Measurements from ENCODE around the gene LSM12.
"Not testable (repeated sequence)": the region's sequence is repeated elsewhere in the genome, so short reads cannot be mapped to it uniquely, and the experiment has no call there.

Gene LSM12

GRCh38 chr17:44066204-44066930 is at the start of gene LSM12:
TSS of gene LSM12 (minus strand) at chr17:44066671. CDS start at chr17:44066587, 84 bp downstream.
- peak; percentile 55 to 87 for DNase-seq (ENCODE audit: extremely low read depth in 1 of 2, low read depth in 1 of 2)

GRCh38 chr17:44115585-44116415 is 49.3 kb upstream of the LSM12 start:
- no peak for DNase-seq (ENCODE audit: extremely low read depth in 1 of 2, low read depth in 1 of 2)

- DNase-seq (ENCODE audit: extremely low read depth in 1 of 2, low read depth in 1 of 2): no peak
Observed at GRCh38 chr17:44113868-44114840, 47.7 kb upstream of the LSM12 start.

- no peak for DNase-seq (ENCODE audit: extremely low read depth in 1 of 2, low read depth in 1 of 2)
Observed at GRCh38 chr17:44113382-44113781, 46.9 kb upstream of the LSM12 start.

GRCh38 chr17:44112284-44113280 is 46.1 kb upstream of the LSM12 start:
- DNase-seq (ENCODE audit: extremely low read depth in 1 of 2, low read depth in 1 of 2): no peak

- DNase-seq (ENCODE audit: extremely low read depth in 1 of 2, low read depth in 1 of 2): no peak
Observed at GRCh38 chr17:44111777-44112176, 45.3 kb upstream of the LSM12 start.

GRCh38 chr17:44110823-44111633 is 44.6 kb upstream of the LSM12 start:
- DNase-seq (ENCODE audit: extremely low read depth in 1 of 2, low read depth in 1 of 2): peak; percentile 15 to 38

- no peak for DNase-seq (ENCODE audit: extremely low read depth in 1 of 2, low read depth in 1 of 2)
Observed at GRCh38 chr17:44110011-44110686, 43.7 kb upstream of the LSM12 start.

- no peak for DNase-seq (ENCODE audit: extremely low read depth in 1 of 2, low read depth in 1 of 2)
Observed at GRCh38 chr17:44109312-44109630, 42.8 kb upstream of the LSM12 start.

- no peak for DNase-seq (ENCODE audit: extremely low read depth in 1 of 2, low read depth in 1 of 2)
Observed at GRCh38 chr17:44108440-44109311, 42.2 kb upstream of the LSM12 start.

GRCh38 chr17:44106801-44107200 is 40.3 kb upstream of the LSM12 start:
- no peak for DNase-seq (ENCODE audit: extremely low read depth in 1 of 2, low read depth in 1 of 2)

- no peak for DNase-seq (ENCODE audit: extremely low read depth in 1 of 2, low read depth in 1 of 2)
Observed at GRCh38 chr17:44105941-44106340, 39.5 kb upstream of the LSM12 start.

- DNase-seq (ENCODE audit: extremely low read depth in 1 of 2, low read depth in 1 of 2): no peak
Observed at GRCh38 chr17:44105483-44105882, 39.0 kb upstream of the LSM12 start.

- DNase-seq (ENCODE audit: extremely low read depth in 1 of 2, low read depth in 1 of 2): no peak
Observed at GRCh38 chr17:44102849-44103622, 36.6 kb upstream of the LSM12 start.

- not testable (repeated sequence) for DNase-seq (ENCODE audit: extremely low read depth in 1 of 2, low read depth in 1 of 2)
Observed at GRCh38 chr17:44101858-44102257, 35.4 kb upstream of the LSM12 start.

GRCh38 chr17:44097110-44097958 is 30.9 kb upstream of the LSM12 start:
- DNase-seq (ENCODE audit: extremely low read depth in 1 of 2, low read depth in 1 of 2): no peak
